Esophagus muscularis mucosa (tissue), 2 donors: ENCODE measurements around the gene CD72.

Experiments
- POLR2A ChIP-seq: fragments of 450-650 bp; IDR thresholded peaks from one replicate; pipeline ENCODE4 v1.6.1; 2017; ENCODE audit warnings: antibody characterized with exemption, moderate library complexity, mild to moderate bottlenecking, low read depth
- POLR2AphosphoS5 ChIP-seq, 2 donors: sonication (generic); formaldehyde crosslinking; IDR thresholded peaks; one replicate each; pipeline ENCODE4 v1.6.1; 2017; ENCODE audit warnings: antibody characterized with exemption in 2 of 2

DNA sequence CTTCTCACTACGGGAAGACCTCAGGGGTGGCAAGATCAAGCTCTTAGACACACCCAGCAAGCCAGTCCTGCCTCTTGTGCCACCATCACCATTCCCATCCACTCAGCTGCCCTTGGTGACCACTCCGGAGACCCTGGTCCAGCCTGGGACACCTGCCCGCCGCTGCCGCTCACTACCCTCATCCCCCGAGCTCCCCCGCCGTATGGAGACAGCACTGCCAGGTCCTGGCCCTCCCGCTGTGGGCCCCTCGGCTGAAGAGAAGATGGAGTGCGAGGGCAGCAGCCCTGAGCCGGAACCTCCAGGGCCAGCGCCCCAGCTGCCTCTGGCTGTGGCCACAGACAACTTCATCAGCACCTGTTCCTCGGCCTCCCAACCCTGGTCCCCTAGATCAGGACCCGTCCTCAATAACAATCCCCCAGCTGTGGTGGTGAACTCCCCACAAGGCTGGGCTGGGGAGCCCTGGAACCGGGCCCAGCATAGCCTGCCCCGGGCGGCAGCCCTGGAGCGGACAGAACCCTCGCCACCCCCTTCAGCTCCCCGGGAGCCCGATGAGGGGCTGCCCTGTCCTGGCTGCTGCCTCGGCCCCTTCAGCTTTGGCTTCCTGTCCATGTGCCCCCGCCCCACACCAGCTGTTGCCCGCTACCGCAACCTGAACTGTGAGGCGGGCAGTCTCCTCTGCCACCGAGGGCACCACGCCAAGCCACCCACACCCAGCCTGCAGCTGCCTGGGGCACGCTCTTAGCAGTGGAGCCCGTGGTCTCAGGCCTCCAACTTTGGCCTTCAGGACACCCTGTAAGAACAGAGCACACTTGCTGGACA is 9.0 kb downstream of the CD72 start:
- TF ChIP-seq POLR2A (no peak), POLR2AphosphoS5 (IDR thresholded peaks at IDR 0.05) (no peak)
